ENCODE measurements around the gene WRAP53.

The WRAP53 gene

GRCh38 chr17:7716901-7717755 is 28.9 kb downstream of the WRAP53 start, which contains the start of gene DNAH2:
Gene DNAH2 (plus strand): TSS chr17:7717744. CDS start chr17:7719735, 1,991 bp downstream.
- Histone ChIP-seq H3K27me3 (replicated peaks; ENCODE audit: insufficient read depth, low read length) (peaks cover 97% of the 10 kb centered on the region), H3K4me1 (ENCODE audit: low read length) (peaks cover 3% of the 10 kb centered on the region; the same call in 1 of the 2 replicates), H3K36me3 (replicated peaks; ENCODE audit: insufficient read depth, low read length) (no peaks in the 10 kb centered on the region), H3K4me2 (ENCODE audit: low read depth, low read length) (peak within 1 kb of the TSS; percentile 79), H3F3A (ENCODE audit: insufficient read depth, low read length) (no peaks in the 10 kb centered on the region), H3K9me3 (replicated peaks; ENCODE audit: insufficient read depth, low read length) (no peaks in the 10 kb centered on the region), H3K9me2 (replicated peaks; ENCODE audit: insufficient read depth, low read length) (no peaks in the 10 kb centered on the region), H3K27ac (ENCODE audit: low read length) (no peak within 1 kb of the TSS), H3K9ac (ENCODE audit: low read length) (no peak within 1 kb of the TSS), H2AFZ (ENCODE audit: low read length) (peak within 1 kb of the TSS; percentile 31; the same call in 1 of the 2 replicates), H3K79me2 (ENCODE audit: low read length) (no peaks in the 10 kb centered on the region), H4K20me1 (ENCODE audit: insufficient read depth, low read length) (no peaks in the 10 kb centered on the region), H3K4me3 (ENCODE audit: low read length) (peak within 1 kb of the TSS; percentile 31; the same call in 1 of the 2 replicates)
- TF ChIP-seq CTCF (IDR thresholded peaks at IDR 0.05; ENCODE audit: low read length) (peak; percentile 42), EZH2phosphoT487 (IDR thresholded peaks at IDR 0.05; ENCODE audit: low read length) (no peak), EZH2 (optimal IDR thresholded peaks at IDR 0.05; ENCODE audit: low read depth, low read length) (peak; percentile 35)
- DNase-seq = no peak

GRCh38 chr17:7717756-7718350 is 29.6 kb downstream of the WRAP53 start:
- Histone ChIP-seq H3K9me2 (replicated peaks; ENCODE audit: insufficient read depth, low read length) (no peaks in the 10 kb centered on the region), H3K79me2 (ENCODE audit: low read length) (no peaks in the 10 kb centered on the region), H3K4me2 (ENCODE audit: low read depth, low read length) (peak overlapping the region; percentile 79; the same call in 1 of the 2 replicates), H3K4me1 (ENCODE audit: low read length) (peaks cover 3% of the 10 kb centered on the region; the same call in 1 of the 2 replicates), H3K27ac (ENCODE audit: low read length) (no peak overlapping the region), H3K9ac (ENCODE audit: low read length) (no peak overlapping the region), H3F3A (ENCODE audit: insufficient read depth, low read length) (no peaks in the 10 kb centered on the region), H3K4me3 (ENCODE audit: low read length) (peak overlapping the region; percentile 31; the same call in 1 of the 2 replicates), H2AFZ (ENCODE audit: low read length) (no peak overlapping the region), H3K27me3 (replicated peaks; ENCODE audit: insufficient read depth, low read length) (peaks cover 97% of the 10 kb centered on the region), H3K9me3 (replicated peaks; ENCODE audit: insufficient read depth, low read length) (no peaks in the 10 kb centered on the region), H4K20me1 (ENCODE audit: insufficient read depth, low read length) (no peaks in the 10 kb centered on the region), H3K36me3 (replicated peaks; ENCODE audit: insufficient read depth, low read length) (no peaks in the 10 kb centered on the region)
- no peak for DNase-seq
- TF ChIP-seq CTCF (IDR thresholded peaks at IDR 0.05; ENCODE audit: low read length) (no peak), EZH2 (optimal IDR thresholded peaks at IDR 0.05; ENCODE audit: low read depth, low read length) (no peak), EZH2phosphoT487 (IDR thresholded peaks at IDR 0.05; ENCODE audit: low read length) (no peak)

- no peaks in the 10 kb centered on the region for H4K20me1 ChIP-seq (ENCODE audit: insufficient read depth, low read length)
- no peak for TF ChIP-seq CTCF (IDR thresholded peaks at IDR 0.05; ENCODE audit: low read length)
- TF ChIP-seq EZH2 (optimal IDR thresholded peaks at IDR 0.05; ENCODE audit: low read depth, low read length) = no peak
- peaks cover 95% of the 10 kb centered on the region for H3K27me3 ChIP-seq (replicated peaks; ENCODE audit: insufficient read depth, low read length)
- H3F3A ChIP-seq (ENCODE audit: insufficient read depth, low read length) = no peaks in the 10 kb centered on the region
- DNase-seq = no peak
- no peaks in the 10 kb centered on the region for H3K9me2 ChIP-seq (replicated peaks; ENCODE audit: insufficient read depth, low read length)
- H3K36me3 ChIP-seq (replicated peaks; ENCODE audit: insufficient read depth, low read length) = no peaks in the 10 kb centered on the region
- no peaks in the 10 kb centered on the region for H3K9me3 ChIP-seq (replicated peaks; ENCODE audit: insufficient read depth, low read length)
- no peak overlapping the region for H3K4me3 ChIP-seq (ENCODE audit: low read length)
- H3K79me2 ChIP-seq (ENCODE audit: low read length) = no peaks in the 10 kb centered on the region
- H3K4me2 ChIP-seq (ENCODE audit: low read depth, low read length) = no peak overlapping the region
- no peak overlapping the region for H3K9ac ChIP-seq (ENCODE audit: low read length)
- H2AFZ ChIP-seq (ENCODE audit: low read length) = no peak overlapping the region
- H3K4me1 ChIP-seq (ENCODE audit: low read length) = no peaks in the 10 kb centered on the region; the same call in 1 of the 2 replicates
- no peak overlapping the region for H3K27ac ChIP-seq (ENCODE audit: low read length)
Measured at GRCh38 chr17:7719661-7720060, 31.4 kb downstream of the WRAP53 start.

Data from MM.1S (cell line).